HepG2 (cell line): ENCODE results near the gene POC1A. TPM values are rescaled to one million over a fixed set of nuclear protein-coding genes. Genes with fewer than 3 reads are reported as not detected.

Source experiments
- BCL3 ChIP-seq: sonication (generic); formaldehyde crosslinking; IDR thresholded peaks from 2 replicates; pipeline ENCODE4 v1.5.1; 2020; ENCODE audit warnings: mild to moderate bottlenecking, missing genetic modification reagents, moderate library complexity
- BRD4 ChIP-seq: sonication (generic); formaldehyde crosslinking; IDR thresholded peaks from 2 replicates; pipeline ENCODE4 v1.4.0; 2020; ENCODE audit warnings: missing genetic modification reagents
- FOXA1 ChIP-seq, 2 experiments: fragments of 450-650 bp in 1 of 2; sonication (generic) in 1 of 2; formaldehyde crosslinking in 1 of 2; IDR thresholded peaks; 2 replicates each; pipeline versions ENCODE4 v1.4.0 to v1.6.1; 2016 to 2020; ENCODE audit warnings: missing genetic modification reagents in 1 of 2
- FOXP4 ChIP-seq: sonication (generic); formaldehyde crosslinking; IDR thresholded peaks from 2 replicates; pipeline ENCODE4 v1.4.0; 2020; ENCODE audit warnings: missing genetic modification reagents
- IKZF4 ChIP-seq: sonication (generic); formaldehyde crosslinking; IDR thresholded peaks from 2 replicates; pipeline ENCODE4 v1.5.1; 2020; ENCODE audit warnings: borderline replicate concordance, mild to moderate bottlenecking, low read depth, missing genetic modification reagents; ENCODE audit errors: not compliant biosample characterization
- KAT7 ChIP-seq: IDR thresholded peaks from 2 replicates; pipeline ENCODE4 v1.6.1; 2018; ENCODE audit warnings: borderline replicate concordance, missing compliant biosample characterization
- KLF15 ChIP-seq: sonication (generic); formaldehyde crosslinking; IDR thresholded peaks from 2 replicates; pipeline ENCODE4 v1.8.1; 2023; ENCODE audit warnings: borderline replicate concordance, mild to moderate bottlenecking, inconsistent platforms, missing genetic modification reagents, mixed read lengths
- MTA1 ChIP-seq: sonication (generic); formaldehyde crosslinking; IDR thresholded peaks from 2 replicates; pipeline ENCODE4 v1.4.0; 2020; ENCODE audit warnings: missing genetic modification reagents, mild to moderate bottlenecking, borderline replicate concordance
- PHF8 ChIP-seq: sonication (generic); formaldehyde crosslinking; IDR thresholded peaks from 2 replicates; pipeline ENCODE4 v1.5.0; 2020; ENCODE audit warnings: missing genetic modification reagents
- SALL2 ChIP-seq: sonication (generic); formaldehyde crosslinking; IDR thresholded peaks from 2 replicates; pipeline ENCODE4 v1.8.1; 2023; ENCODE audit warnings: mild to moderate bottlenecking, missing genetic modification reagents, inconsistent platforms
- SMYD3 ChIP-seq: sonication (generic); formaldehyde crosslinking; IDR thresholded peaks from 2 replicates; pipeline ENCODE4 v1.8.1; 2023; ENCODE audit warnings: mild to moderate bottlenecking, missing genetic modification reagents
- ZMYM4 ChIP-seq: sonication (generic); formaldehyde crosslinking; IDR thresholded peaks from 2 replicates; pipeline ENCODE4 v1.8.1; 2023; ENCODE audit warnings: mild to moderate bottlenecking, missing genetic modification reagents
- ZNF746 ChIP-seq: sonication (generic); formaldehyde crosslinking; IDR thresholded peaks from 2 replicates; pipeline ENCODE4 v1.8.0; 2022; ENCODE audit warnings: mild to moderate bottlenecking, missing genetic modification reagents
- ZNF781 ChIP-seq: sonication (generic); formaldehyde crosslinking; IDR thresholded peaks from 2 replicates; pipeline ENCODE4 v1.5.1; 2020; ENCODE audit warnings: borderline replicate concordance, mild to moderate bottlenecking, missing genetic modification reagents; ENCODE audit errors: not compliant biosample characterization
- ZNF790 ChIP-seq: sonication (generic); formaldehyde crosslinking; IDR thresholded peaks from 2 replicates; pipeline ENCODE4 v1.8.0; 2022; ENCODE audit warnings: missing genetic modification reagents, mild to moderate bottlenecking, borderline replicate concordance
- ZNF839 ChIP-seq: sonication (generic); formaldehyde crosslinking; IDR thresholded peaks from 2 replicates; pipeline ENCODE4 v1.4.0; 2020; ENCODE audit warnings: missing genetic modification reagents, mild to moderate bottlenecking, borderline replicate concordance
- polyA plus RNA-seq, 8 experiments: library from polyadenylated mRNA; depleted of rRNA in 3 of 8; stranded (reverse) in 7 of 8; unstranded in 1 of 8; fragments of >200 nt; fragmentation: Illumina TruSeq in 4 of 8; extraction: Trizol in 4 of 8; gene quantifications; 2 replicates each; pipeline versions ENCODE4 v1.2.1 to v1.2.3, GENCODE V29; 2011 to 2016; ENCODE audit warnings: low read depth in 4 of 8, missing spikeins in 1 of 8, mixed read lengths in 1 of 8; ENCODE audit not compliant: insufficient read depth in 1 of 8
- total RNA-seq, 5 experiments: library from RNA; depleted of rRNA; stranded (reverse); fragments of >200 nt; fragmentation: Illumina TruSeq; extraction: Trizol; gene quantifications; 2 replicates each; pipeline ENCODE4 v1.2.3, GENCODE V29; 2016; ENCODE audit warnings: low read depth in 1 of 5
- TF ChIP-seq, protein P1 (sequence below), 2 experiments: IDR thresholded peaks; 2 replicates each; pipeline ENCODE4 v1.6.1; 2011 to 2012; ENCODE audit warnings: low read length in 2 of 2, borderline replicate concordance in 1 of 2, low read depth in 1 of 2, mild to moderate bottlenecking in 1 of 2, moderate library complexity in 1 of 2
- TF ChIP-seq, protein P2 (sequence below): IDR thresholded peaks from 2 replicates; pipeline ENCODE4 v1.6.1; 2016; ENCODE audit warnings: low read depth, borderline replicate concordance

The POC1A gene
- total and polyA plus RNA-seq, 2 of the 13 experiments (the other 11 are each of a cell fraction or from before 2014, with no cell fraction given): 14.6 to 20.0 TPM

- TF ChIP-seq FOXP4 (CRISPR knock-in tag): peak; percentile 48; the same call in 1 of the 2 replicates
- TF ChIP-seq SMYD3 (CRISPR knock-in tag): 0 out of 2 replicates have a peak, but pooled peaks have one; percentile 47
- peak; percentile 72; the same call in 1 of the 2 replicates for TF ChIP-seq KLF15 (CRISPR knock-in tag)
- TF ChIP-seq, protein P1, sequence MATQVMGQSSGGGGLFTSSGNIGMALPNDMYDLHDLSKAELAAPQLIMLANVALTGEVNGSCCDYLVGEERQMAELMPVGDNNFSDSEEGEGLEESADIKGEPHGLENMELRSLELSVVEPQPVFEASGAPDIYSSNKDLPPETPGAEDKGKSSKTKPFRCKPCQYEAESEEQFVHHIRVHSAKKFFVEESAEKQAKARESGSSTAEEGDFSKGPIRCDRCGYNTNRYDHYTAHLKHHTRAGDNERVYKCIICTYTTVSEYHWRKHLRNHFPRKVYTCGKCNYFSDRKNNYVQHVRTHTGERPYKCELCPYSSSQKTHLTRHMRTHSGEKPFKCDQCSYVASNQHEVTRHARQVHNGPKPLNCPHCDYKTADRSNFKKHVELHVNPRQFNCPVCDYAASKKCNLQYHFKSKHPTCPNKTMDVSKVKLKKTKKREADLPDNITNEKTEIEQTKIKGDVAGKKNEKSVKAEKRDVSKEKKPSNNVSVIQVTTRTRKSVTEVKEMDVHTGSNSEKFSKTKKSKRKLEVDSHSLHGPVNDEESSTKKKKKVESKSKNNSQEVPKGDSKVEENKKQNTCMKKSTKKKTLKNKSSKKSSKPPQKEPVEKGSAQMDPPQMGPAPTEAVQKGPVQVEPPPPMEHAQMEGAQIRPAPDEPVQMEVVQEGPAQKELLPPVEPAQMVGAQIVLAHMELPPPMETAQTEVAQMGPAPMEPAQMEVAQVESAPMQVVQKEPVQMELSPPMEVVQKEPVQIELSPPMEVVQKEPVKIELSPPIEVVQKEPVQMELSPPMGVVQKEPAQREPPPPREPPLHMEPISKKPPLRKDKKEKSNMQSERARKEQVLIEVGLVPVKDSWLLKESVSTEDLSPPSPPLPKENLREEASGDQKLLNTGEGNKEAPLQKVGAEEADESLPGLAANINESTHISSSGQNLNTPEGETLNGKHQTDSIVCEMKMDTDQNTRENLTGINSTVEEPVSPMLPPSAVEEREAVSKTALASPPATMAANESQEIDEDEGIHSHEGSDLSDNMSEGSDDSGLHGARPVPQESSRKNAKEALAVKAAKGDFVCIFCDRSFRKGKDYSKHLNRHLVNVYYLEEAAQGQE (IDR thresholded peaks at IDR 0.05; ENCODE audit: borderline replicate concordance in 1 of 2, low read depth in 1 of 2, low read length in 2 of 2): peak in 1 of 2 experiments; percentile 44; a peak in 1 of 4 replicates
- TF ChIP-seq FOXA1 (IDR thresholded peaks at IDR 0.05): no peak
- no peak for TF ChIP-seq FOXA1 (CRISPR knock-in tag; IDR thresholded peaks at IDR 0.05)
- TF ChIP-seq BRD4 (CRISPR knock-in tag): peak; percentile 47; the same call in 1 of the 2 replicates
- peak; percentile 89 for TF ChIP-seq ZMYM4
- peak; percentile 21 for TF ChIP-seq IKZF4 (CRISPR knock-in tag)
- TF ChIP-seq, protein P2, sequence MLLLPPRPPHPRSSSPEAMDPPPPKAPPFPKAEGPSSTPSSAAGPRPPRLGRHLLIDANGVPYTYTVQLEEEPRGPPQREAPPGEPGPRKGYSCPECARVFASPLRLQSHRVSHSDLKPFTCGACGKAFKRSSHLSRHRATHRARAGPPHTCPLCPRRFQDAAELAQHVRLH: 0 out of 2 replicates have a peak, but pooled peaks have one; percentile 68
- TF ChIP-seq ZNF839: peak; percentile 22; the same call in 1 of the 2 replicates
- peak; percentile 98 for TF ChIP-seq BCL3 (CRISPR knock-in tag)
- 0 out of 2 replicates have a peak, but pooled peaks have one; percentile 46 for TF ChIP-seq ZNF790 (CRISPR knock-in tag)
- peak; percentile 74 for TF ChIP-seq ZNF781
- TF ChIP-seq KAT7 (CRISPR knock-in tag): peak; percentile 80; the same call in 1 of the 2 replicates
- TF ChIP-seq PHF8 (CRISPR knock-in tag): peak; percentile 89
- 0 out of 2 replicates have a peak, but pooled peaks have one; percentile 53 for TF ChIP-seq ZNF746 (CRISPR knock-in tag)
- TF ChIP-seq SALL2: peak; percentile 87
- TF ChIP-seq MTA1 (CRISPR knock-in tag): peak; percentile 81; the same call in 1 of the 2 replicates
Measured at GRCh38 chr3:52197842-52198625, 43.8 kb upstream of the POC1A start, which contains the start of gene ALAS1 (continued).
